HEK293 (cell line): ENCODE data around the gene NUMB.

ENCODE experiments used
- CTCF ChIA-PET: fragments of 350-600 bp; formaldehyde crosslinking; extraction: SDS; loops from one replicate; lab custom pipeline; 2021; ENCODE audit warnings: antibody characterized with exemption; lab: Yijun Ruan, JAX
- POLR2A ChIA-PET: fragments of 300-600 bp; formaldehyde crosslinking; extraction: SDS; loops from one replicate; lab custom pipeline; 2020; ENCODE audit warnings: antibody characterized with exemption, inconsistent platforms; lab: Yijun Ruan, JAX
- H3K27ac ChIP-seq: fragments of 200-500 bp; sonication (Bioruptor generic); 2 replicates; pipeline ENCODE4 v1.5.1; 2014; ENCODE audit warnings: low read depth, low read length, control low read depth, inconsistent platforms; ENCODE audit errors: extremely low read depth
- H3K36me3 ChIP-seq, 2 experiments: fragments of 200-500 bp in 1 of 2; sonication (Bioruptor generic) in 1 of 2; 1 replicate in 1 of 2; 2 replicates in 1 of 2; pipeline ENCODE4 v1.5.1; 2014 to 2017; ENCODE audit warnings: inconsistent platforms in 2 of 2, low read length in 2 of 2; ENCODE audit not compliant: control insufficient read depth in 2 of 2, insufficient read depth in 1 of 2
- H3K4me1 ChIP-seq: fragments of 200-500 bp; sonication (Bioruptor generic); 2 replicates; pipeline ENCODE4 v1.5.1; 2014; ENCODE audit warnings: mild to moderate bottlenecking, low read length, inconsistent platforms; ENCODE audit not compliant: control insufficient read depth, insufficient read depth
- H3K4me3 ChIP-seq: 2 replicates; pipeline ENCODE4 v1.5.1; 2011; ENCODE audit warnings: low read depth, mild to moderate bottlenecking, control low read depth, low read length, moderate library complexity
- H3K9me3 ChIP-seq: fragments of 200-500 bp; sonication (Bioruptor generic); 2 replicates; pipeline ENCODE4 v1.5.1; 2014; ENCODE audit warnings: low read depth, low read length, inconsistent platforms; ENCODE audit not compliant: control insufficient read depth, insufficient read depth
- BCL11B ChIP-seq: fragments of 450-650 bp; formaldehyde crosslinking; IDR thresholded peaks from 2 replicates; pipeline ENCODE4 v1.5.1; 2016; ENCODE audit warnings: low read depth, missing biosample characterization, missing genetic modification characterization
- GFI1B ChIP-seq: fragments of 450-650 bp; formaldehyde crosslinking; IDR thresholded peaks from 2 replicates; pipeline ENCODE4 v1.5.1; 2016; ENCODE audit warnings: missing biosample characterization, missing genetic modification characterization
- MZF1 ChIP-seq: fragments of 450-650 bp; formaldehyde crosslinking; IDR thresholded peaks from 2 replicates; pipeline ENCODE4 v1.5.1; 2017; ENCODE audit warnings: missing biosample characterization, missing genetic modification characterization, borderline replicate concordance
- SP7 ChIP-seq: fragments of 450-650 bp; formaldehyde crosslinking; IDR thresholded peaks from 2 replicates; pipeline ENCODE4 v1.5.1; 2016; ENCODE audit warnings: missing biosample characterization, missing genetic modification characterization
- TCF7L2 ChIP-seq: IDR thresholded peaks from 2 replicates; pipeline ENCODE4 v1.6.1; 2011; ENCODE audit warnings: low read depth, mild to moderate bottlenecking, inconsistent platforms, low read length, moderate library complexity, borderline replicate concordance
- TRIM28 ChIP-seq: IDR thresholded peaks from 2 replicates; pipeline ENCODE4 v1.6.1; 2011; ENCODE audit warnings: low read length, control low read depth, borderline replicate concordance
- ZBTB1 ChIP-seq: fragments of 450-650 bp; formaldehyde crosslinking; IDR thresholded peaks from 2 replicates; pipeline ENCODE4 v1.5.1; 2016; ENCODE audit warnings: missing biosample characterization, missing genetic modification characterization
- ZBTB7A ChIP-seq: fragments of 450-650 bp; formaldehyde crosslinking; IDR thresholded peaks from 2 replicates; pipeline ENCODE4 v1.5.1; 2016; ENCODE audit warnings: low read depth, missing biosample characterization, missing genetic modification characterization
- ZNF138 ChIP-seq: fragments of 450-650 bp; formaldehyde crosslinking; IDR thresholded peaks from 2 replicates; pipeline ENCODE4 v1.5.1; 2016; ENCODE audit warnings: missing biosample characterization, missing genetic modification characterization, borderline replicate concordance
- ZNF157 ChIP-seq: fragments of 450-650 bp; formaldehyde crosslinking; IDR thresholded peaks from 2 replicates; pipeline ENCODE4 v1.5.1; 2016; ENCODE audit warnings: missing biosample characterization, missing genetic modification characterization
- ZNF2 ChIP-seq: fragments of 450-650 bp; formaldehyde crosslinking; IDR thresholded peaks from 2 replicates; pipeline ENCODE4 v1.5.1; 2016; ENCODE audit warnings: missing biosample characterization, missing genetic modification characterization
- ZNF214 ChIP-seq: fragments of 450-650 bp; formaldehyde crosslinking; IDR thresholded peaks from 2 replicates; pipeline ENCODE4 v1.5.1; 2017; ENCODE audit warnings: missing biosample characterization, mild to moderate bottlenecking, missing genetic modification characterization, borderline replicate concordance
- ZNF239 ChIP-seq: fragments of 450-650 bp; formaldehyde crosslinking; IDR thresholded peaks from 2 replicates; pipeline ENCODE4 v1.5.1; 2016; ENCODE audit warnings: missing biosample characterization, missing genetic modification characterization
- ZNF391 ChIP-seq: fragments of 450-650 bp; formaldehyde crosslinking; IDR thresholded peaks from 2 replicates; pipeline ENCODE4 v1.5.1; 2016; ENCODE audit warnings: low read depth, missing biosample characterization, missing genetic modification characterization, borderline replicate concordance
- ZNF416 ChIP-seq: fragments of 450-650 bp; formaldehyde crosslinking; IDR thresholded peaks from 2 replicates; pipeline ENCODE4 v1.5.1; 2016; ENCODE audit warnings: missing biosample characterization, missing genetic modification characterization
- ZNF560 ChIP-seq: fragments of 450-650 bp; formaldehyde crosslinking; IDR thresholded peaks from 2 replicates; pipeline ENCODE4 v1.5.1; 2017; ENCODE audit warnings: missing biosample characterization, missing genetic modification characterization, borderline replicate concordance
- ZNF596 ChIP-seq: fragments of 450-650 bp; IDR thresholded peaks from 2 replicates; pipeline ENCODE4 v1.5.0; 2018; ENCODE audit warnings: missing biosample characterization, mild to moderate bottlenecking, missing genetic modification characterization, moderate library complexity
- ZNF600 ChIP-seq: fragments of 450-650 bp; formaldehyde crosslinking; IDR thresholded peaks from 2 replicates; pipeline ENCODE4 v1.5.1; 2016; ENCODE audit warnings: missing biosample characterization, missing genetic modification characterization
- ZNF610 ChIP-seq: fragments of 450-650 bp; formaldehyde crosslinking; IDR thresholded peaks from 2 replicates; pipeline ENCODE4 v1.5.1; 2016; ENCODE audit warnings: missing biosample characterization, missing genetic modification characterization, borderline replicate concordance
- ZNF654 ChIP-seq: fragments of 450-650 bp; formaldehyde crosslinking; IDR thresholded peaks from 2 replicates; pipeline ENCODE4 v1.5.1; 2016; ENCODE audit warnings: low read depth, missing biosample characterization, missing genetic modification characterization
- ZNF768 ChIP-seq: fragments of 450-650 bp; formaldehyde crosslinking; IDR thresholded peaks from 2 replicates; pipeline ENCODE4 v1.5.1; 2018; ENCODE audit warnings: missing biosample characterization, mild to moderate bottlenecking, missing genetic modification characterization
- ZNF791 ChIP-seq: fragments of 450-650 bp; formaldehyde crosslinking; IDR thresholded peaks from 2 replicates; pipeline ENCODE4 v1.5.1; 2016; ENCODE audit warnings: missing biosample characterization, missing genetic modification characterization
- TF ChIP-seq, protein P1 (sequence below): fragments of 450-650 bp; formaldehyde crosslinking; IDR thresholded peaks from 2 replicates; pipeline ENCODE4 v1.5.1; 2017; ENCODE audit warnings: missing biosample characterization, mild to moderate bottlenecking, missing genetic modification characterization, moderate library complexity
- TF ChIP-seq, protein P2 (sequence below): fragments of 450-650 bp; formaldehyde crosslinking; IDR thresholded peaks from 2 replicates; pipeline ENCODE4 v1.5.1; 2017; ENCODE audit warnings: missing biosample characterization, missing genetic modification characterization
- TF ChIP-seq, protein P3 (sequence below): fragments of 450-650 bp; formaldehyde crosslinking; IDR thresholded peaks from 2 replicates; pipeline ENCODE4 v1.5.1; 2016; ENCODE audit warnings: missing biosample characterization, missing genetic modification characterization, borderline replicate concordance

The NUMB gene

DNA sequence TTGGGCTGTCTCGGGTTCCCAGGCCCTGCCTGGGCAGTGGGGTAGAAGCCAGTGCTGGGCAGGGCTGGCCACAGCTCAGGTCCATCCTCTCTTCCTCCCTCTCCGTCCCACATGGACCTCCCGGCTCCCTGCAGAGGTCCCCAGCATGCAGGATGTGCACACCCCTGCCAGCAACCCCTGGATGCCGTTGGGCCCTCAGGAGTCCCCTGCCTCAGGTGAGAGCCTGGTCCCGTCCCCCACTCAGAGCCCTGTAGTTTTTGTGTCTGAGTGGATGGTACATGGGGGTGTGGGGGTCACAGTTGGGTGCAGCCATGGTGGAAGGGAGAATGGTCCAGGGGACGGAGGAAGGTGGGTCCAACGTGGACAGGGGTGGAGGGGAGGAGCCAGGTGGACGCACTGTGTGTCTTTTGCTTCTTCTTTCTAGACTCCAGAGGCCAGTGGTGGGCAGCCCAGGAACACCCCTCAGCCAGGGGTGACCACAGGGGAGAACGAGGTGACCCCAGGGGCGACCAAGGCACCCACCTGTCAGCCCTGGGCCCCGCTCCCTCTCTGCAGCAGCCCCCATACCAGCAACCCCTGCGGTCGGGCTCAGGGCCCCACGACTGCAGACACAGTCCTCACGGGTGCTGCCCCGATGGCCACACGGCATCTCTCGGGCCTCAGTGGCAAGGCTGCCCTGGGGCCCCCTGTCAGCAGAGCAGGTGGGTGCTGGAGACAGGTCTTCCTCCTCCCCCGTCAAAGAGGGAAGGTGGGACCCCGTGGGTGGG, 199.3 kb downstream of the NUMB start:
- CTCF ChIA-PET: no interaction called here
- POLR2A ChIA-PET: no interaction called here
- Histone ChIP-seq H3K4me3 (no peak overlapping the region), H3K9me3 (no peaks in the 10 kb centered on the region), H3K4me1 (no peaks in the 10 kb centered on the region), H3K27ac (no peak overlapping the region), H3K36me3 (no peaks in the 10 kb centered on the region; a peak in 1 of 3 replicates)
- TF ChIP-seq ZNF600 (tag by site-specific recombination): no peak
- TF ChIP-seq ZNF214 (tag by site-specific recombination): no peak
- TF ChIP-seq, protein P1, sequence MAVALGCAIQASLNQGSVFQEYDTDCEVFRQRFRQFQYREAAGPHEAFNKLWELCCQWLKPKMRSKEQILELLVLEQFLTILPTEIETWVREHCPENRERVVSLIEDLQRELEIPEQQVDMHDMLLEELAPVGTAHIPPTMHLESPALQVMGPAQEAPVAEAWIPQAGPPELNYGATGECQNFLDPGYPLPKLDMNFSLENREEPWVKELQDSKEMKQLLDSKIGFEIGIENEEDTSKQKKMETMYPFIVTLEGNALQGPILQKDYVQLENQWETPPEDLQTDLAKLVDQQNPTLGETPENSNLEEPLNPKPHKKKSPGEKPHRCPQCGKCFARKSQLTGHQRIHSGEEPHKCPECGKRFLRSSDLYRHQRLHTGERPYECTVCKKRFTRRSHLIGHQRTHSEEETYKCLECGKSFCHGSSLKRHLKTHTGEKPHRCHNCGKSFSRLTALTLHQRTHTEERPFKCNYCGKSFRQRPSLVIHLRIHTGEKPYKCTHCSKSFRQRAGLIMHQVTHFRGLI (tag by site-specific recombination): no peak
- no peak for TF ChIP-seq SP7 (tag by site-specific recombination)
- no peak for TF ChIP-seq ZNF239
- no peak for TF ChIP-seq GFI1B (tag by site-specific recombination)

DNA sequence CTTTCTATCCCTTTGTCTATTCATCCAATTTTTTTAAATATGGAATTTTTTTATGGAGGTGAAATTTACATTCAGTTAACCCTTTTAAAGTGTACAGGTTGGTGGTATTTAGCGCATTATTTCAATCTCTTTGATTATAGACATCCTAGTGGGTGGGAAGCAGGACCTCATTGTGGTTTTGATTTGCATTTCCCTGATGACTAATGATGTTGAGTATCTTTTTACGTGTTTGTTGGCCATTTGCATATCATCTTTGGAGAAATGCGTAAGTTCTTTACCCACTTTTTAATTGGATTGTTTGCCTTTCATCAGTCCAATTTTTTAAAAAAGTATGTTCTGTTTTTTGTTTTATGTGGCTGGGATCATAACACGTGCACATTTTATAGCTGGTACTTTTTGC, 200.3 kb downstream of the NUMB start:
- H3K36me3 ChIP-seq: no peaks in the 10 kb centered on the region; a peak in 1 of 3 replicates
- ChIA-PET POLR2A (no interaction called here), CTCF (no interaction called here)
- no peaks in the 10 kb centered on the region for H3K9me3 ChIP-seq
- H3K4me3 ChIP-seq: no peak overlapping the region
- no peaks in the 10 kb centered on the region for H3K4me1 ChIP-seq
- no peak for TF ChIP-seq ZNF560 (tag by site-specific recombination)
- TF ChIP-seq TCF7L2: no peak
- no peak for TF ChIP-seq MZF1 (tag by site-specific recombination)
- TF ChIP-seq ZNF596 (tag by site-specific recombination): no peak
- no peak for TF ChIP-seq ZNF2 (tag by site-specific recombination)
- no peak for TF ChIP-seq ZNF138
- no peak for TF ChIP-seq ZNF391
- TF ChIP-seq, protein P2, sequence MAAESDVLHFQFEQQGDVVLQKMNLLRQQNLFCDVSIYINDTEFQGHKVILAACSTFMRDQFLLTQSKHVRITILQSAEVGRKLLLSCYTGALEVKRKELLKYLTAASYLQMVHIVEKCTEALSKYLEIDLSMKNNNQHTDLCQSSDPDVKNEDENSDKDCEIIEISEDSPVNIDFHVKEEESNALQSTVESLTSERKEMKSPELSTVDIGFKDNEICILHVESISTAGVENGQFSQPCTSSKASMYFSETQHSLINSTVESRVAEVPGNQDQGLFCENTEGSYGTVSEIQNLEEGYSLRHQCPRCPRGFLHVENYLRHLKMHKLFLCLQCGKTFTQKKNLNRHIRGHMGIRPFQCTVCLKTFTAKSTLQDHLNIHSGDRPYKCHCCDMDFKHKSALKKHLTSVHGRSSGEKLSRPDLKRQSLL (tag by site-specific recombination): no peak
- no peak for TF ChIP-seq ZNF768 (tag by site-specific recombination)
- TF ChIP-seq ZNF791 (tag by site-specific recombination): no peak
- no peak for TF ChIP-seq ZNF157 (tag by site-specific recombination)
- TF ChIP-seq, protein P3, sequence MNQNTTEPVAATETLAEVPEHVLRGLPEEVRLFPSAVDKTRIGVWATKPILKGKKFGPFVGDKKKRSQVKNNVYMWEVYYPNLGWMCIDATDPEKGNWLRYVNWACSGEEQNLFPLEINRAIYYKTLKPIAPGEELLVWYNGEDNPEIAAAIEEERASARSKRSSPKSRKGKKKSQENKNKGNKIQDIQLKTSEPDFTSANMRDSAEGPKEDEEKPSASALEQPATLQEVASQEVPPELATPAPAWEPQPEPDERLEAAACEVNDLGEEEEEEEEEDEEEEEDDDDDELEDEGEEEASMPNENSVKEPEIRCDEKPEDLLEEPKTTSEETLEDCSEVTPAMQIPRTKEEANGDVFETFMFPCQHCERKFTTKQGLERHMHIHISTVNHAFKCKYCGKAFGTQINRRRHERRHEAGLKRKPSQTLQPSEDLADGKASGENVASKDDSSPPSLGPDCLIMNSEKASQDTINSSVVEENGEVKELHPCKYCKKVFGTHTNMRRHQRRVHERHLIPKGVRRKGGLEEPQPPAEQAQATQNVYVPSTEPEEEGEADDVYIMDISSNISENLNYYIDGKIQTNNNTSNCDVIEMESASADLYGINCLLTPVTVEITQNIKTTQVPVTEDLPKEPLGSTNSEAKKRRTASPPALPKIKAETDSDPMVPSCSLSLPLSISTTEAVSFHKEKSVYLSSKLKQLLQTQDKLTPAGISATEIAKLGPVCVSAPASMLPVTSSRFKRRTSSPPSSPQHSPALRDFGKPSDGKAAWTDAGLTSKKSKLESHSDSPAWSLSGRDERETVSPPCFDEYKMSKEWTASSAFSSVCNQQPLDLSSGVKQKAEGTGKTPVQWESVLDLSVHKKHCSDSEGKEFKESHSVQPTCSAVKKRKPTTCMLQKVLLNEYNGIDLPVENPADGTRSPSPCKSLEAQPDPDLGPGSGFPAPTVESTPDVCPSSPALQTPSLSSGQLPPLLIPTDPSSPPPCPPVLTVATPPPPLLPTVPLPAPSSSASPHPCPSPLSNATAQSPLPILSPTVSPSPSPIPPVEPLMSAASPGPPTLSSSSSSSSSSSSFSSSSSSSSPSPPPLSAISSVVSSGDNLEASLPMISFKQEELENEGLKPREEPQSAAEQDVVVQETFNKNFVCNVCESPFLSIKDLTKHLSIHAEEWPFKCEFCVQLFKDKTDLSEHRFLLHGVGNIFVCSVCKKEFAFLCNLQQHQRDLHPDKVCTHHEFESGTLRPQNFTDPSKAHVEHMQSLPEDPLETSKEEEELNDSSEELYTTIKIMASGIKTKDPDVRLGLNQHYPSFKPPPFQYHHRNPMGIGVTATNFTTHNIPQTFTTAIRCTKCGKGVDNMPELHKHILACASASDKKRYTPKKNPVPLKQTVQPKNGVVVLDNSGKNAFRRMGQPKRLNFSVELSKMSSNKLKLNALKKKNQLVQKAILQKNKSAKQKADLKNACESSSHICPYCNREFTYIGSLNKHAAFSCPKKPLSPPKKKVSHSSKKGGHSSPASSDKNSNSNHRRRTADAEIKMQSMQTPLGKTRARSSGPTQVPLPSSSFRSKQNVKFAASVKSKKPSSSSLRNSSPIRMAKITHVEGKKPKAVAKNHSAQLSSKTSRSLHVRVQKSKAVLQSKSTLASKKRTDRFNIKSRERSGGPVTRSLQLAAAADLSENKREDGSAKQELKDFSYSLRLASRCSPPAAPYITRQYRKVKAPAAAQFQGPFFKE (tag by site-specific recombination): no peak
- no peak for TF ChIP-seq ZNF610 (tag by site-specific recombination)
- no peak for TF ChIP-seq BCL11B (tag by site-specific recombination)
- no peak for TF ChIP-seq TRIM28
- no peak for TF ChIP-seq ZNF654 (tag by site-specific recombination)
- TF ChIP-seq ZBTB7A (tag by site-specific recombination): no peak
- TF ChIP-seq ZBTB1 (tag by site-specific recombination): no peak
- no peak for TF ChIP-seq ZNF416 (tag by site-specific recombination)
- H3K27ac ChIP-seq: no peak overlapping the region
